A549 (cell line): Measurements from ENCODE around the gene ENAH.

Source experiments
- BHLHE40 ChIP-seq: IDR thresholded peaks from 2 replicates; pipeline ENCODE4 v1.6.1; 2012; ENCODE audit warnings: low read depth, low read length, inconsistent platforms
- EP300 ChIP-seq, 2 experiments: fragments of >200 bp; sonication (Bioruptor Twin); formaldehyde crosslinking; IDR thresholded peaks; 2 replicates in 1 of 2; 3 replicates in 1 of 2; pipeline ENCODE4 v1.6.1; 2016 to 2017
- NFE2L2 ChIP-seq: fragments of 150-350 bp; conservative IDR thresholded peaks from 2 replicates; pipeline ENCODE4 v1.6.1; 2014; ENCODE audit warnings: low read length
- POLR2A ChIP-seq: IDR thresholded peaks from 2 replicates; pipeline ENCODE4 v1.6.1; 2012; ENCODE audit warnings: mild to moderate bottlenecking, low read length
- POLR2AphosphoS2 ChIP-seq: conservative IDR thresholded peaks from 2 replicates; pipeline ENCODE4 v1.6.1; 2012; ENCODE audit warnings: low read length, improper control_type of control experiment, inconsistent platforms
- RAD21 ChIP-seq, 2 experiments: fragments of >200 bp in 1 of 2; sonication (Bioruptor Twin) in 1 of 2; formaldehyde crosslinking in 1 of 2; IDR thresholded peaks in 1 of 2; conservative IDR thresholded peaks in 1 of 2; 2 replicates in 1 of 2; 3 replicates in 1 of 2; pipeline ENCODE4 v1.6.1; 2012 to 2018; ENCODE audit warnings: inconsistent platforms in 1 of 2
- RARB ChIP-seq: fragments of 250-450 bp; sonication (Bioruptor Pico); IDR thresholded peaks from 2 replicates; pipeline ENCODE4 v1.8.0; 2021; ENCODE audit warnings: mild to moderate bottlenecking, moderate library complexity
- SMC3 ChIP-seq: fragments of >200 bp; sonication (Bioruptor Twin); formaldehyde crosslinking; IDR thresholded peaks from 3 replicates; pipeline ENCODE4 v1.6.1; 2018; ENCODE audit warnings: inconsistent platforms
- ZFP36 ChIP-seq: fragments of 450-650 bp; IDR thresholded peaks from 2 replicates; pipeline ENCODE4 v1.6.1; 2014; ENCODE audit warnings: borderline replicate concordance; ENCODE audit not compliant: partially characterized antibody
- ZSCAN20 ChIP-seq: fragments of 250-450 bp; sonication (Bioruptor Pico); IDR thresholded peaks from 2 replicates; pipeline ENCODE4 v1.8.0; 2022; ENCODE audit warnings: mild to moderate bottlenecking, moderate library complexity
- TF ChIP-seq, protein P1 (sequence below): fragments of >200 bp; sonication (Bioruptor Twin); formaldehyde crosslinking; IDR thresholded peaks from 3 replicates; pipeline ENCODE4 v1.5.1; 2016
- TF ChIP-seq, protein P2 (sequence below): fragments of 200-600 bp; sonication (generic); IDR thresholded peaks from 2 replicates; pipeline ENCODE4 v1.6.1; 2016; ENCODE audit warnings: antibody characterized with exemption, mild to moderate bottlenecking, moderate library complexity

DNA sequence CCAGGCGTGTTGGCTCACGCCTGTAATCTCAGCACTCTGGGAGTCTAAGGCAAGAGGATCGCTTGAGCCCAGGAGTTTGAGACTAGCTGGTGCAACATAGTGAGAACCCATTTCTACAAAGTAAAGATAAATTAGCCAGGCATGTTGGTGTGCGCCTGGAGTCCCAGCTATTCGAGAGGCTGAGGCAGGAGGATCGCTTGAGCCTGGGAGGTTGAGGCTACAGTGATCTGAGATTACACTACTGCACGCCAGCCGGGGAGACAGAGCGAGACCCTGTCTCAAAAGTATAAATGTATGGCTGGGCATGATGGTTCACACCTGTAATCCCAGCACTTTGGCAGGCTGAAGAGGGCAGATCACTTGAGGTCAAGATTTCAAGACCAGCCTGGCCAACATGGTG, 173.6 kb downstream of the ENAH start:
- TF ChIP-seq, protein P1, sequence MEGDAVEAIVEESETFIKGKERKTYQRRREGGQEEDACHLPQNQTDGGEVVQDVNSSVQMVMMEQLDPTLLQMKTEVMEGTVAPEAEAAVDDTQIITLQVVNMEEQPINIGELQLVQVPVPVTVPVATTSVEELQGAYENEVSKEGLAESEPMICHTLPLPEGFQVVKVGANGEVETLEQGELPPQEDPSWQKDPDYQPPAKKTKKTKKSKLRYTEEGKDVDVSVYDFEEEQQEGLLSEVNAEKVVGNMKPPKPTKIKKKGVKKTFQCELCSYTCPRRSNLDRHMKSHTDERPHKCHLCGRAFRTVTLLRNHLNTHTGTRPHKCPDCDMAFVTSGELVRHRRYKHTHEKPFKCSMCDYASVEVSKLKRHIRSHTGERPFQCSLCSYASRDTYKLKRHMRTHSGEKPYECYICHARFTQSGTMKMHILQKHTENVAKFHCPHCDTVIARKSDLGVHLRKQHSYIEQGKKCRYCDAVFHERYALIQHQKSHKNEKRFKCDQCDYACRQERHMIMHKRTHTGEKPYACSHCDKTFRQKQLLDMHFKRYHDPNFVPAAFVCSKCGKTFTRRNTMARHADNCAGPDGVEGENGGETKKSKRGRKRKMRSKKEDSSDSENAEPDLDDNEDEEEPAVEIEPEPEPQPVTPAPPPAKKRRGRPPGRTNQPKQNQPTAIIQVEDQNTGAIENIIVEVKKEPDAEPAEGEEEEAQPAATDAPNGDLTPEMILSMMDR, result no peak
- no peak for TF ChIP-seq SMC3
- no peak for TF ChIP-seq RAD21 (conservative IDR thresholded peaks at IDR 0.05 in 1 of 2, IDR thresholded peaks at IDR 0.05 in 1 of 2)
- TF ChIP-seq, protein P2, sequence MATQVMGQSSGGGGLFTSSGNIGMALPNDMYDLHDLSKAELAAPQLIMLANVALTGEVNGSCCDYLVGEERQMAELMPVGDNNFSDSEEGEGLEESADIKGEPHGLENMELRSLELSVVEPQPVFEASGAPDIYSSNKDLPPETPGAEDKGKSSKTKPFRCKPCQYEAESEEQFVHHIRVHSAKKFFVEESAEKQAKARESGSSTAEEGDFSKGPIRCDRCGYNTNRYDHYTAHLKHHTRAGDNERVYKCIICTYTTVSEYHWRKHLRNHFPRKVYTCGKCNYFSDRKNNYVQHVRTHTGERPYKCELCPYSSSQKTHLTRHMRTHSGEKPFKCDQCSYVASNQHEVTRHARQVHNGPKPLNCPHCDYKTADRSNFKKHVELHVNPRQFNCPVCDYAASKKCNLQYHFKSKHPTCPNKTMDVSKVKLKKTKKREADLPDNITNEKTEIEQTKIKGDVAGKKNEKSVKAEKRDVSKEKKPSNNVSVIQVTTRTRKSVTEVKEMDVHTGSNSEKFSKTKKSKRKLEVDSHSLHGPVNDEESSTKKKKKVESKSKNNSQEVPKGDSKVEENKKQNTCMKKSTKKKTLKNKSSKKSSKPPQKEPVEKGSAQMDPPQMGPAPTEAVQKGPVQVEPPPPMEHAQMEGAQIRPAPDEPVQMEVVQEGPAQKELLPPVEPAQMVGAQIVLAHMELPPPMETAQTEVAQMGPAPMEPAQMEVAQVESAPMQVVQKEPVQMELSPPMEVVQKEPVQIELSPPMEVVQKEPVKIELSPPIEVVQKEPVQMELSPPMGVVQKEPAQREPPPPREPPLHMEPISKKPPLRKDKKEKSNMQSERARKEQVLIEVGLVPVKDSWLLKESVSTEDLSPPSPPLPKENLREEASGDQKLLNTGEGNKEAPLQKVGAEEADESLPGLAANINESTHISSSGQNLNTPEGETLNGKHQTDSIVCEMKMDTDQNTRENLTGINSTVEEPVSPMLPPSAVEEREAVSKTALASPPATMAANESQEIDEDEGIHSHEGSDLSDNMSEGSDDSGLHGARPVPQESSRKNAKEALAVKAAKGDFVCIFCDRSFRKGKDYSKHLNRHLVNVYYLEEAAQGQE, result no peak
- TF ChIP-seq ZSCAN20 (CRISPR knock-in tag), result no peak
- TF ChIP-seq NFE2L2, result no peak
- TF ChIP-seq POLR2AphosphoS2, result no peak
- TF ChIP-seq BHLHE40, result no peak
- TF ChIP-seq ZFP36, result no peak
- TF ChIP-seq EP300 (IDR thresholded peaks at IDR 0.05), result no peak
- no peak for TF ChIP-seq POLR2A
- no peak for TF ChIP-seq RARB (CRISPR knock-in tag)
